Stimulated activated CD8-positive, alpha-beta memory T cell treated with anti-CD3 and anti-CD28 coated beads, Interleukin-2, amount 100 ng/mL, for 1 hour (primary cell): ENCODE measurements around the gene ZEB2.

Experiments used
- DNase-seq, 2 donors: peaks; one replicate each; pipeline ENCODE4 v3.0.0-alpha.2; 2020; ENCODE audit warnings: low read depth in 2 of 2

The ZEB2 gene

DNA sequence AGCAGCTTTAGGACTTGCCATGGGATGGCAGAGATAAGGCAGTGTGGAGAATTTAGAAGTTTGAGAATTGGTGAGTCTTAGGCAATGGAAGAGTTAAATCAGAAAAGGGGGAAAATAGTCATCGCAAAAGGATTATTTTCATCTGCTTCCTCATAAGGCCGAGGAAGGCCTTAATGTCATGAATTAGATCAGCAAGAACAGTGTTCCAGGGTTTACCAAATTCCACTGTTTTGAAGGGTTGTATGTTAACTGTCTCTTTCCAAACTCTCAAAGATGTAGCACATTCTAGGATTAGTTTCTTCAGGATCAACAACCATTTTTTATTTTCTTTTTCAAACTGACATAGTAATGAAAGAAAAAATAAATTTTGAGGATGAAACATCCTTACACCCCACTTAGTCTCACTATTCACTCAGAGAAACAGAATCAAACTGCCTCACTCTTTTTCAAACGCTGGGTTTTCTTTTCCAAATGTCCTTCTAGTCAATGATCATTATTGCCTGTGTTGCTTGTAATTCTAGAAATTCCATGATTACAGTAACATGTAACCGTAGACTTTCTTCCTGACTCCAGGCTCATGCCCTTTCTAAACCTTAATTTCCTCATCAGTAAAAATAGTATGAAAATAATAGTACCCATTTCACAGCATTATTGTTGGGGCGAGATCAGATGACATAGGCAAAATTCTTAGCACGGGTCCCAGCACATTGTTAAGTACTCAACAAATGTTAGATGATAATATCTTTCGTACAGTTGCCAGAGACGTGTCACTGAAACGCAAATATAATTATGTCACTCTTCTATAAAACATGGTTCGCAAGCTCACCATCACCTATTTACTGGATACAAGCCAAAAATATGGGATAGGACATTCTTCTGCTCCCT is 23.6 kb downstream of the ZEB2 start:
- DNase-seq, result no peak

DNA sequence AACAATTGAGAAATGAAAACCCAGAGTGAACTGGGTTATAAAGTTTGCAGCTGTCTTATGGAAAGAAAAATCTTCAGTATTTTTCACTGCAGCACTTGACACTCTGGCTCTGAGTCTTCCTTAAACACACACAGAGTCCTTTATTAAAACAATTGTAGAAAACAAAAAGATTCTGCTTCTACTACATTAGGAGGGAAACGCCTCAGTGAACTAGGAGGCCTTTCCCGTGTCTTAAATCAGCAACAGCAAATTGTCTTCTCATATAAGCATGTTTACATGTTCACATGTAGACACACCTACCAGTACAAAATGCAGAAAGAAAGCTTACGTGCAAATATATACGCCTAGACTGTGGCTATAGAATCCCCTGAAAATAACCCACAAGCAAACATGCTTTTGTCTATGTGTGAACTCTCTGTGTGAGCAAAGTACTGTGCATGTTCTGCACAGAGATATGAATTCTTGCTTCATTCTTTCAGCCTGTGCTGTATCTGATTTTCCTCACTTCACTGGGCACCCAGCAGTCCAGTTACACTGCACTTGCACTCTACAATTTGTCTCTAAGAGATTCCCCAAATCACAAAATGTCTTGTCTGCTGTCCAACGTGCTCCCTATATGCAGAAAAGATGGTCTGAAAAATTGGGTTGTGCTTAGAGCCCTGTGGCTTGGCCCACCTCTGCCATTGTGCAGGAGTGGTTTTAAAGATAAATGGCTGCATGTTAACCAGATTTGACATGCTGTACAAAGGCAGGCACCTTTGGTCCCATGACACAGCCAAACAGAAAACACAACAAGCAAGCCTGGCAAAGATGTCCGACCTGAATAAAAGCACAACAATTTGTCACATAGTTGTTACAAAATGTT is 24.5 kb downstream of the ZEB2 start:
- no peak for DNase-seq

DNA sequence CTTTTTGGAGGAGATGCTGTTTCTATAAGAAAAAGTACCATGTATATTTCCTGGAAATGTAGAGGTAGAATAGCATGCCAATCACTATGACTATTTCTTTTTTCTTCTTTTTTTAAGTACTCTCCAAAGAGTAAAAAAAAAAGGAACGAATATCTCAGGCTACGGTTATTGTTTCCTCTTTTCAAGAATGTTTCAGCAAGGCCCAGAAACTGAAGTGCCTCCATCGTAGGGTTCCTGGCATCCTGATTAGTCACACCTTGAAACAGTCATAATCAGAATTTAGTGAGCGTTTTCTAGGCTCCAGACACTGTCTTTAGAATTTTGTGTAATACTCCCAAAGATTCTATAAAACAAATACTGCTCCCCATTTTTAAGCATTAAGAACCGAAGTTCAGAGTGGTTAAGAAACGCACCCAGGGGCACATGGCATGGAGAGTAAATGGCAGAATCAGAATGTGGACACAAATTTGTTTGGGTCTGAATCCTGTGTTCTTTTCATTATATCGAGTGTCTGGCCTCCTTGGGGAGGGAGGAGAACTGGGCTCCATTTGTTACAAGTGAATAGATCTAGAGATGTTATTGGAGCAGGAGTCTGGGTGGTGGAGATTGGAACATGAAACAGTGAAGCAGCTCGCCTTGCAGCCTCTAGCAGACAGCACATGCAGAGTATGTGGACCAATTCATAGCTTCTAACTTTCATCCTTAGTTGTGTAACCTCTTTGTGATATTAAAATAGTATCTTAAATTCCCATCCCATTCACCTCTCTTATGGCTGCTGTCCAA is 26.7 kb downstream of the ZEB2 start:
- no peak for DNase-seq

DNA sequence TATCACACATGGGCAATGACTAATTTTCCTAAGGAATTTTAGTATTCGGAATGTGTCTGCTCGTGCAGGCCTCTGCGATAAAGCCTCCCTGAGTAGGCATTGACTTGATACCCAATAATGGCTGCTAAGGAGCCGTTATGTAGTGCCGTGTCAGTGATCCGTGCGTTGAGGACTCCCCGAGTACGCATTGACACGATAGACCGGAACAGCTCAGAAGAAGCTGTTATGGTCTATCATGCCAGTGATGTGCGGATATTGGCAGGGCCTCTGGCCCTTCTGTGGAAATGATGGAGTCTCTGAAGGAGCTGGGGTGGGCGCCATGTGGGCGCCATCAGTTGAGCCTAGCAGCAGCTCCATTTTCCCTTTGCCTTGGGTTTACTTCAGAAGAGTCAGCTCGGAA is 29.1 kb downstream of the ZEB2 start:
- no peak for DNase-seq

DNA sequence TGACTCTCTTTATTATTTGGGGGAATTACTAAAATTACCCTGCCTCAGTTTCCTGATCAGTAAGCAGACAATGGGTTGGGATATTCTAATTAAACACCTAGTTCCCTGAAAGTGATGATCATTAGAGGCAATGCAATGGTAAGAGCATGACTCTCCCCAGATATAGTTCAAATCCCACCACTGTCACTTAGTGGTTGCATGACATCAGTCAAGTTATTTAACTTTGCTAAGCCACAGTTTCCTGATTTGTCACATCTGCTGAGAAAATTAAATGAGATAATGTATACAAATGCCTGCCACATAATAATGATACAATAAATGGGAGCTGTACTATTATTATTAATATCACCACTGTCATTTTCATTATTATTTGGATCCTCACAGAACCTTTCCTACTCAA is 29.9 kb downstream of the ZEB2 start:
- no peak for DNase-seq

DNA sequence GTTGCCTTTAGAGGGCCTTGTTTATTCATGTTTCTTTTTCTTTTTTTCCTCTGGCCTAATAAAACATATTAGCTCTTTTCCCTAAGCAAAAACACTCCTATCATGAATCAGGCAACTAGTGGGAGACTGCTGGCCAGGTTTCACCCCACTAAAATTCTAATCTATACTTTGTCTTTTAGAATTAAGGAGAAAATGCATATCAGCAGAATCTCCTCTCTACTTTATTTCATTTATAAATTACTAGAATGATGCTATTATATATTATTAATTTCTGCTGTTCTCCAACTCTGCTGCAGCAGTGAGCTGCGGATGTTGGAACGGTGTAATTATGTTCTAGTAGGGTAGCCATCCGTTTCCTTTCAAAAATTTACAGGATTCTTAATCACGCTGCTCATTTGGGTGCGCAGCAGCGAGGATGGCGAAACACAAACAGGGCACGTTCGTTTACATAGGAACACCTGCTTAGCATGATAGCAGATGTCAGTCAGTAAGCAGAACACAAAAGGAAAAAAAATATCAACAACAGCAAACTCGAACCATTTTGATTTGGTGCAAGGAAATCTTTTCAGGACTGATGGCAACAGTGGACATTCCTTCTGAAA is 30.5 kb downstream of the ZEB2 start:
- no peak for DNase-seq

DNA sequence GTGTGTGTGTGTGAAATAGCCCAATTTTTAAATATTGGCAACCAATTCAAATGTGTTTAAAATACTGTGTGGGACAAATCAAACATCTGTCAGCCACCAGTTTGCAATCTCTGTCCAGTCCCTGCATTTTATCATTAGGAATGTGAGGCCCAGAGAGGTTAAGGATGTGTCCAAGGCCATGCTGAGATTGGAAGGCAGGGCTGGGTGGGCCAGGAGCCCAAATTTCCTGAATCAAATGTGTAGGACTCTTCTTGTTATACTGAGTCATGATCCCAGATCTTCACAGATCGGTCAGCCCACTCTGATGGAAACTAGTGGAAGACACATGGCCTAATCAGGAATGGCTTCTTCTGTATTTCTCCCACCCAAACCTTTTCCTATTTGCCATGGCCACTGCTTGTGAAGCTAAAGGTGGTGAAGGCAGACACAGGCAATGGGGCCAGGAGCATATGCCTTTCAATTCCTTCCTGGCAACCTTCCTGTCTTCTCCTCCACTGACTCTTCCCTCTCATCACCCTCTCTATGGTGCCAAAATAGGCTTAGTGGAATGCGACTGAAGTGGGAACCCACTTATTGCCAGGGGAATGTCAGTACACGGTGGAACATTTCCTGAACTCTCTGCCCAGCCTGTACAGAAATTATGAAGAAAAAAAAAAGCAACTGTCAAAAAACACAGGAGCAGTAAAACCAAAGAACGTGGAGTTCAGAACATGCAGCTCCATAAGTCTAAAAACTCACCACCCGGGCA is 35.5 kb downstream of the ZEB2 start:
- no peak for DNase-seq

DNA sequence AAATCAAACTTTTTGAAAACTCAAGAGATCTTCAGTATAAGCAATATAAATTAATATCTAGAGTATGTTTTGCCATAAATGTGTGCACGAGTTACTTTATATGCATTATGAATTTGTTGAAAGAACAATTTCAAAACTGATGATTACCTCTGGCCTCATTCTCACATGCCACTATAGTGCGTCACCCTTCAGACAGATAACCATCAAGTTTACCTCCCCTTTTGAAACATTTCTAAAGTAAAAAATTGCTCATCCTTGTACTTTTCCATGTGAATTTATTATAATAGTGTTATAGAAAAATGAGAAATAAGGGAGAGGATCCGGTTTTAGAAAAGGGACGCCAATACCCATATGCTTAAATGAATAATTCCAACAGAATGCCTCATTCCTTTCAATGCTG is 38.3 kb downstream of the ZEB2 start:
- no peak for DNase-seq

DNA sequence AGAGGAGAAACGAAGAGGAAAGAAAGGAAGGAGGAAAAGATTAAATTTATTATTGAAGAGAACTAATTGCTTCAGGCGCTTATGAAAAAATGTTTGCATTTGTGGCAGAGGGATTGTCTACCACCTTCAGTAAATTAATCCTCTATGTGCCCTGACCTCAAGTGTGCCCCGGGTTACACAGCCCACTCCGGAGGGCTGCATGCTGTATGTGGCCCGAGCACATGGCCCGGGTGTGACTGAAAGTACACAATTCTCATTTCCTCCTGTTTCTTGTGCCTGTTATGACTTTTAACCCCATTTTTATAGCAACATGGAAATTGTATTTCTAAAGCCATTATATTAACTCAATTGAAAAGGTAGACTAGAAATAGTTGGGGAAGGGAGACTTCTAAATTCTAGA is 38.8 kb downstream of the ZEB2 start:
- no peak for DNase-seq

DNA sequence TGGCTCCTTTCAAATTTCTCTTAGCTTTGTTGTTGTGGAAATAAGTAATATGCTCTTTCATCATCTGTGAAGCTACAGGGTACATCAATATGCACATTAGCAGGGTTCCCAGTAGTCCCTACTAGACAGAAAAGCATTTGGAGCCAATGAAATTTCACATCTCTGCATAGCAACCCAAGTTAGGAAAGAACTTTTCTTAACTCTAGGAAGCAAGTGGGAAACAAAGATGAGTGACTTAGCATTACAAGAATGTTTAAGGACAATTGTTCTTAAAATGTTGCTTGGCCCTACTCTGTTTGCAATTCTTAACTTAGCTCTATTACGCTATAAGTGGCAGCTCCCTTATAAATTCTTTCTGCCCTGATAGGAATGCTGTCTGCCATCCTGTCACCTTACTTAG is 39.6 kb downstream of the ZEB2 start:
- no peak for DNase-seq

DNA sequence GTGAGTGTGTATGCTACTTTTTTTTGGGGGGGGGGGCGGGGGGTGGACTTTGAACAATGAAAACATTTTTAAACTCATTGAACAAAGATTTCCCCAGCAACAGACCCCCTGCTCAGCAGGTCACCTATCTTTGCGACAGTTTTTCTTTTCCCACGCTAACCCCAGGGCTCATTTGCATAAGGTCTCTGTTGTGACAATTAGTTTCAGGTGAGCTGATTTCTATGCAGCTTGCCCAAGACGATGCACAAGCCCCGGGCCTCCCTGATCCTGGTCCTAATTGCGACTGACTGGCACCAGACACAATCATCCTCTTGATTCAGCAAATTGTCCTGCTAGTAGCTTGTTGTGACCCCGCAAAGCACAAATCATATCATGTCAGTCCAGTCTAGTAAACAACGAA is 40.3 kb downstream of the ZEB2 start:
- DNase-seq, result no peak

DNA sequence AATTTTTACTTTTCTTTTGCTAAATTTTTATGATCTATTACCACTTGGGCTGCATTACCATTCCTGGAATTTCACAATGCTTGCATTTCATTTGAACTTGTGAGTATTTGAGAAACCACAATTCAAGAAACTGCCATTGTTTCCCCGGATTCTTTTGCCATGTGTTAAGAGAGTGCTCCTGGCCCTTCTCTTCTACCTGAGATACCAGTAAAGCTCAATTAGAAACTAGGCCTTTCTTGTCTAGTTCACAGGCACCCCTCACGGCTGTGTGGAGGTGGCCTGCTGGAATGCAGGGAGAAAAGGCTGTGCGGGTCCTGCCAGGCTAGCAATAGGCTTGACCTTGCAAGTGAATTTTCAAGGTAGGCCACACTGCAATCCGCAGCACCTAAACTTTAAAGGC is 40.8 kb downstream of the ZEB2 start:
- no peak for DNase-seq

DNA sequence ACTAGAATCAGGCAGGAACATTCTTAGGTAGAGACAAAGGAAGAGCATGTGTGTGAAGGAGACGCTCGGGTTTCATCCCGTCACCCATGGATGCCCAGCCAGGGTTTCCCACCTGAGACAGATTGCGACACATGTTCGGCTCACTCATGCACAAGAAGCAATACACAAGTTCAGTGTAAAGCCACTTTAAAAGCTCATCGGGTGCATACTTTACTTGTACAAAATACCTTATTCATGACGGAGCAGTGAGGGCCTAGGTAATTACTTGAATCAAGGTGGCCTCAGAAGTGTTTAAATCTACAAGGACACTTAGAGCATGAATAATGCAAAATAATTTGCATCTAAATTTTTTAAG is 42.0 kb downstream of the ZEB2 start:
- DNase-seq, result no peak

DNA sequence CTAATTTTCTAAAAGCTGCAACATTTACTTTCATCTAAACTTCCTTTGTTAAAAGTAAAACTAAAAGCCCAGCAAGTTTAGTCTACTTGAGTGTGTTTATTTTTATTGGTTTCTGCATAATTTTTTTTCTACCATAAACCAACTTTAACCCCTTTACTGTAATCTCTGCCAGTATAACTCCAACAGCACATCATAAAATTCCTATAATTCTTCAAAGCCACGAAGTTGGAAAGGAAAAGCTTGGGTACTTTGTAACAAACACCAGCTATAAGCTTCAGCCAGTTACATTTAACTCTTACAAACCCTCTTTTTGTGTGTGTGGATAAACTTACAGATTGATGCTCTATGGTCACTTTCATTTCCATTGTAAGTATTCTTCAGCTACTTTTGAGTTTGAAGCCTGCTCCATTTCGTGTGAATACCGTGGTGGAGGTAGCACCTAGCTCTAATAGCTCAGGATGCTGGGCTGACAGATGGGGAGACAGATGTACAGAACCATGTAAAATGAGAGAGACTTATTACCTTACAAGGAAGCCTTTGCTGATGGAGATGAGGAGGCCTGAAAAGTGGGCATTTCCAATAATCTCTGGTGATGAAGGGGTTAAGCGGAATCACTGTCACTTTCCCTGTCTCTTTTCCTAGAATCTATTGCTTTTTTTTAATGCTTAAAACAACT is 42.5 kb downstream of the ZEB2 start:
- no peak for DNase-seq

DNA sequence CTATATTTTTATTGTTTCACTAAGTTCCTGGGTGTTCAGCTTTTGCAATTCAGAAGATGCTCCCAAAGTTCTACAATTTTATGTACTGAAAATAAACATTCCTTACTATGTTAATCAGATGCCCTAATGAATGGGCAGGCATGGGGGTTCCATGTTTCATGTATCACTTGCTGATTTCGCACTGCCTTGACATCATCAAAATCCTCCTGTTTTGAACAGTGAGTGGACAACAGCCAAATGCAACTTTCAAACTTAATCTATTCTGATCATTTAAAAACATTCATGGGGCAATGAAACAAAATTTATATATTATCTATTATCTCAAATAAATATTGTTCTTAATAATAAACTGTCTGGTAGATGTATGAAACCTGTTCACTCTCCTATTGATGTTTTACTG is 43.2 kb downstream of the ZEB2 start:
- DNase-seq, result no peak

DNA sequence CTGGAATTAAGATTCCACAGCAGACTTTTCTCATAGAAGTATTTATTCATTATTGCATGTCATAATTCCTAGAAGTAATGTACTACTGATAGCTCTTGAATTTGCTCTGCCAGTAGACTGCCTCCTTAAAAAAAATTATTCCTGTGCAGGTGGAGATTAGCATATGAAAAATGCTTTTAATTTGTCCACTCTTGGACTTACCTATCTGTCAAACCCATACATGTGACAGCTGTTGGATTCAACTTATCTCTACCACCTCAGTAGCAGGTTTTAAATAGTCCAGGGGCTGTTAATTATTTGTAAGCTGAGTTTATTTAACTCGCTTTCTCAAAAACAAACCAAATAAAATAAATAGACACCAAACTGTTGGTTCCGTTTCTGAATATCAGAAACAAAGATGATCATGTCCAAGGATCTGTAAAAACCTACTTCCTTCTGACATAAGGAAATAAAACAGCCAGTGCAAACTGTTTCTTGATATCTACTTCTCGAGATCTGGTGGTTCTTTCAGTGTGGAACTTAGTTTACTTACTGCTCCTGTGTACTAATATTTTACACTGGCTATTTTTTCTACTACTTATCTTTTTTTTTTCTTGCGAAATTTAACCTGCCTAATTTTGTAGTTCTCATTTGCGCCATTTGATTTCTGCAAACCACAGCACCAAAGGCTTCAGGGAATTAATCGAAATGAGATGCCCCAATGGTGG is 44.2 kb downstream of the ZEB2 start:
- no peak for DNase-seq

DNA sequence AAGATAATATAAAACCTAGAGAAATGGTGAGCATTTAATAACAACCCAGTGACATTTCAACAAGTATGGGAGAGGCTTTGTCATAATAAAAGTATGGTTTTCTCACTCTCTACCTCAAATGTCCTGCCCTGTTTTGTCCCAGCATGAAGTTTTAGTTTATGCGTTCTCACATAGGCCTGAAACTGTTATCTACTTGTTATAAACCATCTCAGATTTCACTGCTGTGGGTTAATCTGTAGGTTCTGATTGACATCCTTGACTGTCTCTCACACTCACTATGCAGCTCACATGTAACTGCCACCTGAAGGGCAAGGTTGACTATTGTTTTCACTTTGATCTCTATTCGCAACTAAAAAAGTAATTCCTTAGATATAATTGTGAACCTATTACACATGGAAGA is 44.9 kb downstream of the ZEB2 start:
- no peak for DNase-seq

DNA sequence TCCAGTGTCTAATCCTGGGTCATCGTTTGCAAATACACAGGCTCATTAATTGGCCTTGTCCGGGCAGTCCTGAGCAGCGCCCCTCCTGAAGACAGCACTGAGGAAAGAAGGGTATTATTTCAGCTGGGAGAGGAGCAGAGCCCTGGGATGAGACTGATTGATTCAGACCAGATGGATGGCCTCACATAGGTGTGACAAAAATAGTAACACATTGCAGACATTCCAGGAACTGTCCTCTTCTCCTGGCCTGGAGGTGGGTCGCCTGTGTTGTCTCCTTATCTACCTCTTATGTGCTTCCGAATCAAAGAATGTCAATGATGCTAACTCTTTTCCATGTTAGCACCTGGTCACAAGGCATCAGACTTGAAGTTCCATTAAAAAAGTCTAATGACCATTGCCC is 45.9 kb downstream of the ZEB2 start:
- DNase-seq, result no peak

DNA sequence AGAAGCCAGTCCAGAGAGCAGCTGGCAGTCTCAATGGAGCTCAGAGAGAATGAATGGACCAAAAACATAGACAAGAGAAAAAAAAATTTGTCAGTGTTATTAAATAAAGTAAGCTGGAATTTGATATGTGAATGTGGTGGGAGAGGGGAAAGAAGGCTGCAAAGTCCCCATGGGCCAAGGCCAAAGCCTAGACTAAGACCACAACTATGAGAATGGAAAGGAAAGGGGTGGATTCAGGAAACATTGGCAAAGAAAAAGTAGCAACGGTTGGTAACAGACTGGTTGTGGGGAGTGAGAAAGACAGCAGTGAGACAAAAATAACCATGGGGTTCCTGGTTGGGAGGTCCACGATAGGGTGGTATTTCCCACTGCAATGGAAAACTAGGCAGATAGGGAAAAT is 47.0 kb downstream of the ZEB2 start:
- no peak for DNase-seq

DNA sequence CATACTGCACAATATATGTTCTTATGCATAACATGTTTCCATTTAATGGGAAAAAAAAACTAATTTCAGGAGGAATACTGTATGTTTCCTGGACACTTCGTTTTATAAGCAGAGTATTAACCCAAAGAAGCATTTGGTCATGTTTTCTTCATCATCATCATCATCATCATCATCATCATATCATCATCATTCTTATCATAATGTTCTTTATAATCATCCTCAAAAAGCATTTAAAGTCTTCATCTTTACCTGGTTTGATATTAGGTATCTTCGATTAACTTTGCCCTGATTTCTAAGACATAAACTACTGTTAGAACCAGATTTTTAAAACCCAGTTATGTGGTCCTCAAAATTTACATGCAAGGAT is 47.9 kb downstream of the ZEB2 start:
- DNase-seq, result no peak
